Activated CD8-positive, alpha-beta memory T cell treated with anti-CD3 and anti-CD28 coated beads for 36 hours (primary cell): Measurements from ENCODE around the gene OCRL. TPM values are rescaled to one million over a fixed set of nuclear protein-coding genes. Genes with fewer than 3 reads are reported as not detected.

Experiments used
- CTCF ChIA-PET: fragments of 350-600 bp; sonication (Branson Sonifier 250); formaldehyde crosslinking; loops from one replicate; lab custom pipeline; 2021; ENCODE audit warnings: antibody characterized with exemption; lab: Charles Lee
- POLR2A ChIA-PET: fragments of 350-600 bp; sonication (Branson Sonifier 250); formaldehyde crosslinking; loops from one replicate; lab custom pipeline; 2021; ENCODE audit warnings: antibody characterized with exemption; lab: Charles Lee
- total RNA-seq, 2 experiments: library from RNA; stranded (reverse); gene quantifications; one replicate each; pipeline ENCODE4 v1.2.3, GENCODE V29; 2021

Gene OCRL
- total RNA-seq, 2 experiments from 2014 or later = 1.8 TPM

GRCh38 chrX:129618997-129619396 is 78.9 kb downstream of the OCRL start:
- POLR2A ChIA-PET = no interaction called here
- CTCF ChIA-PET = no interaction called here

GRCh38 chrX:129622757-129623301 is 82.8 kb downstream of the OCRL start:
- POLR2A ChIA-PET = no interaction called here
- CTCF ChIA-PET = no interaction called here

GRCh38 chrX:129626026-129626425 is 86.0 kb downstream of the OCRL start:
- POLR2A ChIA-PET = no interaction called here
- CTCF ChIA-PET = no interaction called here

GRCh38 chrX:129629837-129630236 is 89.8 kb downstream of the OCRL start:
- CTCF ChIA-PET = no interaction called here

GRCh38 chrX:129631849-129632248 is 91.8 kb downstream of the OCRL start:
- ChIA-PET CTCF (no interaction called here), POLR2A (no interaction called here)

More at GRCh38 chrX:129629837-129630236, 89.8 kb downstream of the OCRL start:
- POLR2A ChIA-PET = no interaction called here

- CTCF ChIA-PET = interaction anchor here (0.5 kb wide), 1 partner anchor 108 kb away, joined by 3 read pairs; no protein-coding TSS in a partner anchor
- POLR2A ChIA-PET = no interaction called here
These were observed 92.4 kb downstream of the OCRL start for GRCh38 chrX:129632443-129632842.

GRCh38 chrX:129634541-129634940 is 94.5 kb downstream of the OCRL start:
- POLR2A ChIA-PET = no interaction called here
- CTCF ChIA-PET = no interaction called here

GRCh38 chrX:129636175-129636681 is 96.2 kb downstream of the OCRL start:
- CTCF ChIA-PET = interaction anchor here (1.8 kb wide), 1 partner anchor 90 kb away, joined by 4 read pairs; no protein-coding TSS in a partner anchor
- POLR2A ChIA-PET = interaction anchor here (0.9 kb wide), 1 partner anchor 19 kb away, joined by 3 read pairs; the partner anchor contains the start of gene APLN

- CTCF ChIA-PET = interaction anchor here (0.9 to 1.7 kb wide), 3 partner anchors 17 to 186 kb away, joined by 3 to 6 read pairs (median 5); partner anchors contain the start of gene APLN
- POLR2A ChIA-PET = no interaction called here
These were observed 97.4 kb downstream of the OCRL start for GRCh38 chrX:129637217-129638109.

- ChIA-PET CTCF (no interaction called here), POLR2A (no interaction called here)
These were observed 98.9 kb downstream of the OCRL start for GRCh38 chrX:129638917-129639316.

- POLR2A ChIA-PET = no interaction called here
These were observed 100.7 kb downstream of the OCRL start for GRCh38 chrX:129640737-129641136.

GRCh38 chrX:129641469-129641868 is 101.4 kb downstream of the OCRL start:
- ChIA-PET POLR2A (no interaction called here), CTCF (interaction anchor here (1.2 kb wide), 1 partner anchor 419 kb away, joined by 3 read pairs; no protein-coding TSS in a partner anchor)

More at GRCh38 chrX:129640737-129641136, 100.7 kb downstream of the OCRL start:
- CTCF ChIA-PET = interaction anchor here (1.2 to 1.4 kb wide), 2 partner anchors 14 to 420 kb away, joined by 3 read pairs; partner anchors contain the start of gene APLN

- POLR2A ChIA-PET = no interaction called here
- CTCF ChIA-PET = interaction anchor here (1.2 kb wide), 1 partner anchor 419 kb away, joined by 3 read pairs; no protein-coding TSS in a partner anchor
These were observed 101.9 kb downstream of the OCRL start for GRCh38 chrX:129641941-129642340.

Other genes with a start within 250 kb of the OCRL start
- under 1 TPM; 0.06 TPM for gene SMARCA1, start 16.8 kb upstream of the OCRL start, total RNA-seq
- gene APLN, start 114.7 kb downstream of the OCRL start, total RNA-seq = under 1 TPM; 0.57 to 0.88 TPM
- under 1 TPM; 0.23 to 0.32 TPM for gene XPNPEP2, start 198.7 kb downstream of the OCRL start, total RNA-seq
- 100 to 1,000 TPM; 129 to 130 TPM for gene SASH3, start 239.7 kb downstream of the OCRL start, total RNA-seq